ENCODE results near the gene LAMTOR2. TPM values are rescaled to one million over a fixed set of nuclear protein-coding genes. Genes with fewer than 3 reads are reported as not detected.

The LAMTOR2 gene
- total and polyA plus RNA-seq, 9 of the 15 experiments (the other 6 are each of a cell fraction or from before 2014, with no cell fraction given) = 39.0 to 161 (median 74.6) TPM

- intact Hi-C loops (cut with micrococcal nuclease) = no loop called here
- Histone ChIP-seq H3K27ac (ENCODE audit: extremely low read depth, low read depth, low read length) (peak overlapping the region; percentile 97), H3K4me3 (peak overlapping the region; percentile 32; the same call in 1 of the 2 replicates), H4K20me1 (replicated peaks; ENCODE audit: control insufficient read depth, insufficient read depth, low read length) (no peaks in the 10 kb centered on the region), H2AFZ (ENCODE audit: low read depth, low read length) (peak overlapping the region; percentile 89), H3K79me2 (ENCODE audit: control insufficient read depth, insufficient read depth, low read length) (peaks cover 4% of the 10 kb centered on the region; the same call in 1 of the 3 replicates), H3K36me3 (ENCODE audit: control insufficient read depth, insufficient read depth, low read length) (no peaks in the 10 kb centered on the region), H3K4me2 (ENCODE audit: insufficient read depth, low read length) (peak overlapping the region; percentile 94), H3K9me3 (replicated peaks; ENCODE audit: control insufficient read depth, insufficient read depth, low read depth, low read length) (no peaks in the 10 kb centered on the region), H3K9me1 (ENCODE audit: control insufficient read depth, insufficient read depth, low read length) (peaks cover 7% of the 10 kb centered on the region), H3K9ac (ENCODE audit: insufficient read depth in 1 of 2, low read depth in 2 of 2, low read length in 2 of 2) (peak overlapping the region; percentile 90 to 92), H3K4me1 (replicated peaks in 1 of 2; ENCODE audit: control insufficient read depth in 2 of 2, insufficient read depth in 2 of 2, low read length in 2 of 2) (peaks cover 33 to 55% of the 10 kb centered on the region in 2 experiments), H3K27me3 (ENCODE audit: control insufficient read depth in 2 of 2, insufficient read depth in 2 of 2, low read length in 2 of 2) (no peaks in the 10 kb centered on the region)
- ATAC-seq (peak; percentile 32), FAIRE-seq (no peak), DNase-seq (ENCODE audit: extremely low read depth in 1 of 4, low spot score in 3 of 4) (peak in 2 of 4 experiments; percentile 48 to 50)
- ChIA-PET CTCF (ENCODE audit: low intra/inter-chr PET ratio) (no interaction called here), POLR2A (interaction anchor here (0.6 to 12.5 kb wide), 8 partner anchors 8 to 222 kb away, joined by 3 to 164 read pairs (median 4); partner anchors contain the start of genes LMNA and PMF1)
- 44% methylated on average over 11 of the region's 11 CpGs for WGBS (ENCODE audit: insufficient coverage, low coverage, missing lambda C conversion rate)
- no TSS peak for BruUV-seq (replicated peaks)
- in situ Hi-C loops (cut with MboI) = no loop called here
- peak; percentile 16; the same call in 1 of the 2 replicates for TF ChIP-seq CEBPB (tag; IDR thresholded peaks at IDR 0.05)
- TF ChIP-seq ZNF311 (CRISPR knock-in tag; IDR thresholded peaks at IDR 0.05) = no peak
- no peak for TF ChIP-seq TCF7 (IDR thresholded peaks at IDR 0.05; ENCODE audit: borderline replicate concordance)
- 0 out of 2 replicates have a peak, but pooled peaks have one; percentile 25 for TF ChIP-seq SMAD4 (CRISPR knock-in tag; conservative IDR thresholded peaks at IDR 0.05)
- TF ChIP-seq RFX1 (IDR thresholded peaks at IDR 0.05) = no peak
- no peak for TF ChIP-seq IRF2 (CRISPR knock-in tag; IDR thresholded peaks at IDR 0.05)
- TF ChIP-seq DACH1 (IDR thresholded peaks at IDR 0.05; ENCODE audit: partially characterized antibody) = no peak
- TF ChIP-seq ARNT (IDR thresholded peaks at IDR 0.05) = no peak
- peak; percentile 65; the same call in 1 of the 2 replicates for TF ChIP-seq CEBPG (CRISPR knock-in tag; IDR thresholded peaks at IDR 0.05)
- 0 out of 4 replicates have a peak, but pooled peaks of 1 of the 2 experiments have one; percentile 6 for TF ChIP-seq CEBPG (tag; conservative IDR thresholded peaks at IDR 0.05 in 1 of 2, IDR thresholded peaks at IDR 0.05 in 1 of 2)
- no peak for TF ChIP-seq MTA2 (IDR thresholded peaks at IDR 0.05; ENCODE audit: low read depth)
- peak; percentile 40; the same call in 1 of the 2 replicates for TF ChIP-seq ATF4 (CRISPR knock-in tag; IDR thresholded peaks at IDR 0.05)
- TF ChIP-seq ETV5 (CRISPR knock-in tag; IDR thresholded peaks at IDR 0.05; ENCODE audit: low read depth) = no peak
- peak; percentile 45; the same call in 1 of the 2 replicates for TF ChIP-seq GTF2E2 (tag; IDR thresholded peaks at IDR 0.05)
- no peak for TF ChIP-seq ATF6 (CRISPR knock-in tag; IDR thresholded peaks at IDR 0.05)
Observed at GRCh38 chr1:156104861-156105832, 50.6 kb downstream of the LAMTOR2 start.
